Neutrophil (primary cell): ENCODE data around the gene POLL.

Source experiments
- H3K27ac ChIP-seq: fragments of 200-600 bp; sonication (generic); 2 replicates; pipeline ENCODE4 v1.5.1; 2016; ENCODE audit warnings: mild to moderate bottlenecking, moderate library complexity
- H3K27me3 ChIP-seq: fragments of 200-600 bp; sonication (generic); 2 replicates; pipeline ENCODE4 v1.6.0; 2016; ENCODE audit warnings: mild to moderate bottlenecking
- H3K36me3 ChIP-seq: fragments of 200-600 bp; sonication (generic); 2 replicates; pipeline ENCODE4 v1.5.1; 2017
- H3K4me1 ChIP-seq, 2 experiments: fragments of 200-600 bp in 1 of 2; sonication (generic) in 1 of 2; 1 replicate in 1 of 2; 2 replicates in 1 of 2; pipeline versions ENCODE4 v1.5.1 to v1.6.1; 2013 to 2016; ENCODE audit warnings: low read depth in 1 of 2, low read length in 1 of 2, mild to moderate bottlenecking in 1 of 2, moderate library complexity in 1 of 2; ENCODE audit not compliant: control insufficient read depth in 1 of 2, insufficient read depth in 1 of 2
- H3K4me3 ChIP-seq, 2 experiments: fragments of 200-600 bp in 1 of 2; sonication (generic) in 1 of 2; 1 replicate in 1 of 2; 2 replicates in 1 of 2; pipeline ENCODE4 v1.5.1; 2013 to 2016; ENCODE audit warnings: low read depth in 1 of 2, low read length in 1 of 2, mild to moderate bottlenecking in 1 of 2, moderate library complexity in 1 of 2
- H3K9me3 ChIP-seq: fragments of 200-600 bp; sonication (generic); 2 replicates; pipeline ENCODE4 v1.5.1; 2016
- CTCF ChIP-seq: fragments of 200-600 bp; sonication (generic); IDR thresholded peaks from 2 replicates; pipeline ENCODE4 v1.5.1; 2016; ENCODE audit warnings: antibody characterized with exemption

POLL gene

GRCh38 chr10:101569622-101570427, 18.2 kb downstream of the POLL start:
- peak; percentile 95 for TF ChIP-seq CTCF
- peaks cover 10 to 16% of the 10 kb centered on the region in 2 experiments for H3K4me1 ChIP-seq
- H3K9me3 ChIP-seq = no peaks in the 10 kb centered on the region
- peak overlapping the region; percentile 61 for H3K4me3 ChIP-seq
- H3K36me3 ChIP-seq = no peaks in the 10 kb centered on the region
- peaks cover 62% of the 10 kb centered on the region for H3K27me3 ChIP-seq
- H3K27ac ChIP-seq = no peak overlapping the region

- Histone ChIP-seq H3K9me3 (no peaks in the 10 kb centered on the region), H3K36me3 (no peaks in the 10 kb centered on the region), H3K4me1 (peaks cover 10 to 16% of the 10 kb centered on the region in 2 experiments), H3K4me3 (no peak overlapping the region), H3K27ac (no peak overlapping the region), H3K27me3 (peaks cover 68% of the 10 kb centered on the region)
- TF ChIP-seq CTCF = no peak
Measured at GRCh38 chr10:101569323-101569621, 18.8 kb downstream of the POLL start.

- TF ChIP-seq CTCF = no peak
- H3K4me1 ChIP-seq = peaks cover 10 to 16% of the 10 kb centered on the region in 2 experiments
- no peak overlapping the region for H3K4me3 ChIP-seq
- no peaks in the 10 kb centered on the region for H3K36me3 ChIP-seq
- H3K27ac ChIP-seq = no peak overlapping the region
- no peaks in the 10 kb centered on the region for H3K9me3 ChIP-seq
- H3K27me3 ChIP-seq = peaks cover 78% of the 10 kb centered on the region
Measured at GRCh38 chr10:101568054-101568745, 19.9 kb downstream of the POLL start.

GRCh38 chr10:101567165-101568006, 20.7 kb downstream of the POLL start:
- H3K27me3 ChIP-seq = peaks cover 83% of the 10 kb centered on the region

More at GRCh38 chr10:101567165-101568006, 20.7 kb downstream of the POLL start:
- H3K36me3 ChIP-seq = no peaks in the 10 kb centered on the region
- peaks cover 10 to 16% of the 10 kb centered on the region in 2 experiments for H3K4me1 ChIP-seq
- no peak for TF ChIP-seq CTCF
- H3K4me3 ChIP-seq = no peak overlapping the region
- H3K9me3 ChIP-seq = no peaks in the 10 kb centered on the region
- no peak overlapping the region for H3K27ac ChIP-seq
